Measurements from ENCODE around the gene SHISAL2A.

DNA sequence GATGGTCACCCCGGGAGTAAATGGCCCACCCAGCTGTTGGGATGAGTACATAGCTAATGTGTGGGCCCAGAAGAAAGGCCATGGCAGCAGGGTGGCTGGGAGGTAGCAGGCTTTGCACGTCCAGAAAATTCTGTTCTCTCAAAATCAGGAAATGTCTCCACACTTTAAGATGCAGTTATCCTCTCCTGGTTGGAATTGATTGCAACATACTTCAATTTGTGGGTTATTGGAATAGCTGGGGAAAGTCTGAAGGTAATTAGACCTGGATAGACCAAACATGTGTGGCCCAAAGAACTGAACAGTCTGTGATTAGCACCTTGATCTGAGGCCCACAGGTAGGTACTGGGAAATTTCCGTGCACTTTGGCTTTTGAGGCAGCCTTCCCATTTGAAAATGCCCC lies 35.0 kb downstream of the SHISAL2A start:
- TF ChIP-seq, protein P1, sequence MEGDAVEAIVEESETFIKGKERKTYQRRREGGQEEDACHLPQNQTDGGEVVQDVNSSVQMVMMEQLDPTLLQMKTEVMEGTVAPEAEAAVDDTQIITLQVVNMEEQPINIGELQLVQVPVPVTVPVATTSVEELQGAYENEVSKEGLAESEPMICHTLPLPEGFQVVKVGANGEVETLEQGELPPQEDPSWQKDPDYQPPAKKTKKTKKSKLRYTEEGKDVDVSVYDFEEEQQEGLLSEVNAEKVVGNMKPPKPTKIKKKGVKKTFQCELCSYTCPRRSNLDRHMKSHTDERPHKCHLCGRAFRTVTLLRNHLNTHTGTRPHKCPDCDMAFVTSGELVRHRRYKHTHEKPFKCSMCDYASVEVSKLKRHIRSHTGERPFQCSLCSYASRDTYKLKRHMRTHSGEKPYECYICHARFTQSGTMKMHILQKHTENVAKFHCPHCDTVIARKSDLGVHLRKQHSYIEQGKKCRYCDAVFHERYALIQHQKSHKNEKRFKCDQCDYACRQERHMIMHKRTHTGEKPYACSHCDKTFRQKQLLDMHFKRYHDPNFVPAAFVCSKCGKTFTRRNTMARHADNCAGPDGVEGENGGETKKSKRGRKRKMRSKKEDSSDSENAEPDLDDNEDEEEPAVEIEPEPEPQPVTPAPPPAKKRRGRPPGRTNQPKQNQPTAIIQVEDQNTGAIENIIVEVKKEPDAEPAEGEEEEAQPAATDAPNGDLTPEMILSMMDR (IDR thresholded peaks at IDR 0.05) = no peak
- TF ChIP-seq POLR2A (IDR thresholded peaks at IDR 0.05) = no peak
